ENCODE measurements around the gene RSPH4A.

RSPH4A gene

GRCh38 chr6:116633685-116634084 lies 17.4 kb downstream of the RSPH4A start:
- Histone ChIP-seq H3K4ac (ENCODE audit: low read depth, low read length) (no peak overlapping the region), H3K79me2 (ENCODE audit: control insufficient read depth, insufficient read depth, low read length, poor library complexity) (no peaks in the 10 kb centered on the region), H3K27ac (ENCODE audit: low read depth, low read length) (no peak overlapping the region), H3K9me3 (ENCODE audit: insufficient read depth, low read depth, low read length) (peaks cover 1% of the 10 kb centered on the region), H2BK5ac (ENCODE audit: low read depth, low read length, poor library complexity) (no peak overlapping the region), H2AK5ac (ENCODE audit: low read length) (no peak overlapping the region), H3K4me1 (ENCODE audit: control insufficient read depth in 1 of 2, insufficient read depth in 2 of 2, low read length in 2 of 2) (no peaks in the 10 kb centered on the region), H2AFZ (ENCODE audit: insufficient read depth, low read length, poor library complexity) (no peak overlapping the region), H3K79me1 (ENCODE audit: low read length) (no peaks in the 10 kb centered on the region), H3K27me3 (ENCODE audit: insufficient read depth, low read length) (no peaks in the 10 kb centered on the region), H3K36me3 (ENCODE audit: control insufficient read depth in 1 of 2, insufficient read depth in 2 of 2, low read length in 2 of 2) (peaks cover 3 to 6% of the 10 kb centered on the region in 2 experiments), H2BK12ac (ENCODE audit: low read length) (no peak overlapping the region), H4K8ac (ENCODE audit: low read depth, low read length) (no peak overlapping the region), H3K4me3 (ENCODE audit: low read depth, low read length) (no peak overlapping the region), H3K14ac (ENCODE audit: low read length) (no peak overlapping the region), H3K9ac (ENCODE audit: low read length) (no peak overlapping the region), H3K18ac (ENCODE audit: low read length) (no peak overlapping the region), H3K4me2 (ENCODE audit: low read length) (no peak overlapping the region), H3K23ac (ENCODE audit: low read length) (no peak overlapping the region), H4K91ac (ENCODE audit: low read depth, low read length) (no peak overlapping the region), H4K12ac (ENCODE audit: low read depth, low read length) (no peak overlapping the region), H2BK120ac (ENCODE audit: insufficient read depth, low read length, poor library complexity) (no peak overlapping the region)
- DNase-seq, result no peak
- WGBS (ENCODE audit: extremely low coverage, insufficient coverage, insufficient read length), result no CpG with 5 or more reads among the region's 2 CpGs

DNA sequence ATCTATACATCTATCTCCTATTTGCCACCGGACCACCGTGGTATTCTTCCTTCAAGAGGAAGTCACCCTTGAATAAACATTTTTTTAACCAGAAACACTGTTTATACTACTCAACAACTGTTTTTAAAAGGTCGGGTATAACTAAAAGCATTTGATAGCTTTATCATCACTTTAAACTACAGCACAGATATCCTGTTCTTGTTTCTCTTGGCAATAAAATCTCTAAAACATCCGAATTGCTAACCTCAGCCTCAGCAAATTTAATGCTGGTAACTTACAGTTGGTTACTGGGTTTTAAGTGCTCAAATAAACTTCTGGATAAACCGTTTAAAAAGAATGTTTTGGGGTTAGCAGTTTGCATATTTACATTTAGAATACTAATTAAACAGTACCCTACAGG lies 31.9 kb downstream of the RSPH4A start:
- no peak for DNase-seq
- Histone ChIP-seq H3K36me3 (ENCODE audit: control insufficient read depth in 1 of 2, insufficient read depth in 2 of 2, low read length in 2 of 2) (peaks cover 0 to 4% of the 10 kb centered on the region in 2 experiments), H2BK120ac (ENCODE audit: insufficient read depth, low read length, poor library complexity) (no peak overlapping the region), H3K4ac (ENCODE audit: low read depth, low read length) (no peak overlapping the region), H3K9me3 (ENCODE audit: insufficient read depth, low read depth, low read length) (no peaks in the 10 kb centered on the region), H4K8ac (ENCODE audit: low read depth, low read length) (no peak overlapping the region), H2AFZ (ENCODE audit: insufficient read depth, low read length, poor library complexity) (no peak overlapping the region), H4K91ac (ENCODE audit: low read depth, low read length) (no peak overlapping the region), H3K9ac (ENCODE audit: low read length) (no peak overlapping the region), H3K14ac (ENCODE audit: low read length) (no peak overlapping the region), H3K27me3 (ENCODE audit: insufficient read depth, low read length) (no peaks in the 10 kb centered on the region), H4K12ac (ENCODE audit: low read depth, low read length) (no peak overlapping the region), H3K27ac (ENCODE audit: low read depth, low read length) (no peak overlapping the region), H3K23ac (ENCODE audit: low read length) (no peak overlapping the region), H2BK5ac (ENCODE audit: low read depth, low read length, poor library complexity) (no peak overlapping the region), H3K4me3 (ENCODE audit: low read depth, low read length) (no peak overlapping the region), H2AK5ac (ENCODE audit: low read length) (no peak overlapping the region), H3K4me1 (ENCODE audit: control insufficient read depth in 1 of 2, insufficient read depth in 2 of 2, low read length in 2 of 2) (no peaks in the 10 kb centered on the region), H2BK12ac (ENCODE audit: low read length) (no peak overlapping the region), H3K79me1 (ENCODE audit: low read length) (no peaks in the 10 kb centered on the region), H3K4me2 (ENCODE audit: low read length) (no peak overlapping the region), H3K79me2 (ENCODE audit: control insufficient read depth, insufficient read depth, low read length, poor library complexity) (no peaks in the 10 kb centered on the region), H3K18ac (ENCODE audit: low read length) (no peak overlapping the region)
- no CpG with 5 or more reads among the region's 5 CpGs for WGBS (ENCODE audit: extremely low coverage, insufficient coverage, insufficient read length)

DNA sequence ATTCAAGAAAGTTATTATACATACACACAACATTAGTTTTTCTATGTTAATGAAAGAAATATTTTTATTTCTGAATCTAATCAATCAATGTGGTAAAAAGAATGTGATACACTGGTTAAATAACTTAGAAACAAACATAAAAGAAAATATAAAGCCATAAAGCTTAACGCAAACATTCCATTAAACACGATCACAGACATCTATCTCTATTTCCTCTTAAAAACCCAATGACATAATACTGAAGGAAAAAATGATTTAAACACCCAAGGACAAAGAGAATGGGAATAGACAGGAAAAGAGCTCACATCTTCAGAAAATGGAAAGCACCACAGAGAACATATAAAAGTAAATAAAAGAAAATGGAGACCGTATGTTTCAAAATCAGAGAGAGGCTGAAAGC lies 32.9 kb downstream of the RSPH4A start:
- no peak overlapping the region for H3K14ac ChIP-seq (ENCODE audit: low read length)
- DNase-seq, result no peak
- no peak overlapping the region for H2AFZ ChIP-seq (ENCODE audit: insufficient read depth, low read length, poor library complexity)
- no peak overlapping the region for H3K23ac ChIP-seq (ENCODE audit: low read length)
- no peak overlapping the region for H2BK120ac ChIP-seq (ENCODE audit: insufficient read depth, low read length, poor library complexity)
- H3K36me3 ChIP-seq (ENCODE audit: control insufficient read depth in 1 of 2, insufficient read depth in 2 of 2, low read length in 2 of 2), result peaks cover 0 to 4% of the 10 kb centered on the region in 2 experiments
- no CpG with 5 or more reads among the region's 3 CpGs for WGBS (ENCODE audit: extremely low coverage, insufficient coverage, insufficient read length)
- H3K79me1 ChIP-seq (ENCODE audit: low read length), result no peaks in the 10 kb centered on the region
- H3K27ac ChIP-seq (ENCODE audit: low read depth, low read length), result no peak overlapping the region
- no peak overlapping the region for H2BK12ac ChIP-seq (ENCODE audit: low read length)
- no peak overlapping the region for H3K4me3 ChIP-seq (ENCODE audit: low read depth, low read length)
- no peaks in the 10 kb centered on the region for H3K9me3 ChIP-seq (ENCODE audit: insufficient read depth, low read depth, low read length)
- no peak overlapping the region for H4K8ac ChIP-seq (ENCODE audit: low read depth, low read length)
- no peaks in the 10 kb centered on the region for H3K27me3 ChIP-seq (ENCODE audit: insufficient read depth, low read length)
- no peak overlapping the region for H4K12ac ChIP-seq (ENCODE audit: low read depth, low read length)
- no peak overlapping the region for H3K18ac ChIP-seq (ENCODE audit: low read length)
- H4K91ac ChIP-seq (ENCODE audit: low read depth, low read length), result no peak overlapping the region
- H2BK5ac ChIP-seq (ENCODE audit: low read depth, low read length, poor library complexity), result no peak overlapping the region
- H3K4me2 ChIP-seq (ENCODE audit: low read length), result no peak overlapping the region
- H3K9ac ChIP-seq (ENCODE audit: low read length), result no peak overlapping the region
- no peak overlapping the region for H2AK5ac ChIP-seq (ENCODE audit: low read length)
- no peaks in the 10 kb centered on the region for H3K4me1 ChIP-seq (ENCODE audit: control insufficient read depth in 1 of 2, insufficient read depth in 2 of 2, low read length in 2 of 2)
- no peaks in the 10 kb centered on the region for H3K79me2 ChIP-seq (ENCODE audit: control insufficient read depth, insufficient read depth, low read length, poor library complexity)
- H3K4ac ChIP-seq (ENCODE audit: low read depth, low read length), result no peak overlapping the region

DNA sequence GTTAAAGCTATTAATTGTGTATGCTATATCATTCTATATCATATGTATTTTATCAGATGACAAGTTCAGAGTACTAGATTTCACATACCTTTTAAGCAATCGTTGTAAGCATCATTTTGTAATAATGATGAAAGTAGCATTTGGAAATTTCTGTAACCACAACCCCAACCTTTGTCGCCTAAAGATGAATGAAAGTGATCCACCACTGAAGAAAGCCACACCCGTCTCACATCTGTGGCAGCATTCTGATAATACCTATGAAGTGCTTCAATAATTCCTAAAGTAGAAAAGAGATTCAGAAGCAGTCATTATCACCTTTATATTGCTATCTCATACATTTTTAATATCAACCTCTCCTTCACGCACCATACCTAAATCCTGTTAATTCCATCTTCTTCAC lies 35.6 kb downstream of the RSPH4A start:
- no peak overlapping the region for H4K8ac ChIP-seq (ENCODE audit: low read depth, low read length)
- no peak overlapping the region for H2BK5ac ChIP-seq (ENCODE audit: low read depth, low read length, poor library complexity)
- no peak overlapping the region for H2BK12ac ChIP-seq (ENCODE audit: low read length)
- H3K27ac ChIP-seq (ENCODE audit: low read depth, low read length), result no peak overlapping the region
- H3K4ac ChIP-seq (ENCODE audit: low read depth, low read length), result no peak overlapping the region
- no peak overlapping the region for H3K14ac ChIP-seq (ENCODE audit: low read length)
- no peak overlapping the region for H2AK5ac ChIP-seq (ENCODE audit: low read length)
- H3K18ac ChIP-seq (ENCODE audit: low read length), result no peak overlapping the region
- no peak overlapping the region for H2BK120ac ChIP-seq (ENCODE audit: insufficient read depth, low read length, poor library complexity)
- no peak overlapping the region for H3K23ac ChIP-seq (ENCODE audit: low read length)
- no peak overlapping the region for H4K12ac ChIP-seq (ENCODE audit: low read depth, low read length)
- no peak overlapping the region for H3K9ac ChIP-seq (ENCODE audit: low read length)
- no peak overlapping the region for H4K91ac ChIP-seq (ENCODE audit: low read depth, low read length)
- 100% methylated on average over 1 of the region's 4 CpGs for WGBS (ENCODE audit: extremely low coverage, insufficient coverage, insufficient read length)
- DNase-seq, result no peak
- H3K4me3 ChIP-seq (ENCODE audit: low read depth, low read length), result no peak overlapping the region
- no peaks in the 10 kb centered on the region for H3K4me1 ChIP-seq (ENCODE audit: control insufficient read depth in 1 of 2, insufficient read depth in 2 of 2, low read length in 2 of 2)
- H2AFZ ChIP-seq (ENCODE audit: insufficient read depth, low read length, poor library complexity), result no peak overlapping the region
- H3K79me2 ChIP-seq (ENCODE audit: control insufficient read depth, insufficient read depth, low read length, poor library complexity), result no peaks in the 10 kb centered on the region
- H3K79me1 ChIP-seq (ENCODE audit: low read length), result no peaks in the 10 kb centered on the region
- H3K4me2 ChIP-seq (ENCODE audit: low read length), result no peak overlapping the region
- H3K36me3 ChIP-seq (ENCODE audit: control insufficient read depth in 1 of 2, insufficient read depth in 2 of 2, low read length in 2 of 2), result no peaks in the 10 kb centered on the region
- no peaks in the 10 kb centered on the region for H3K9me3 ChIP-seq (ENCODE audit: insufficient read depth, low read depth, low read length)
- no peaks in the 10 kb centered on the region for H3K27me3 ChIP-seq (ENCODE audit: insufficient read depth, low read length)
